GM19397 (cell line): Measurements from ENCODE around the gene MTX1.
"Not testable (repeated sequence)": the region's sequence is repeated elsewhere in the genome, so short reads cannot be mapped to it uniquely, and the experiment has no call there.

Source experiments
- ATAC-seq: cut with Tn5 transposase; IDR thresholded peaks from one replicate; pipeline ENCODE4 v1.9.1; 2021; ENCODE audit warnings: mild to moderate bottlenecking, moderate library complexity; ENCODE audit not compliant: unreplicated experiment

Gene MTX1

GRCh38 chr1:155208541-155209311, at the start of gene MTX1:
Gene MTX1, plus strand, starts transcription at chr1:155208695. Its CDS starts 110 bp downstream, at chr1:155208805.
- ATAC-seq, result peak; percentile 77

GRCh38 chr1:155158991-155159390, 49.5 kb upstream of the MTX1 start:
- no peak for ATAC-seq

GRCh38 chr1:155160128-155160527, 48.4 kb upstream of the MTX1 start:
- no peak for ATAC-seq

- ATAC-seq, result not testable (repeated sequence)
Measured at GRCh38 chr1:155162631-155163030, 45.9 kb upstream of the MTX1 start.

- ATAC-seq, result not testable (repeated sequence)
Measured at GRCh38 chr1:155163785-155164184, 44.7 kb upstream of the MTX1 start.

GRCh38 chr1:155164625-155165024, 43.9 kb upstream of the MTX1 start:
- not testable (repeated sequence) for ATAC-seq

GRCh38 chr1:155166051-155166470, 42.4 kb upstream of the MTX1 start:
- no peak for ATAC-seq

- ATAC-seq, result no peak
Measured at GRCh38 chr1:155166471-155167165, 41.9 kb upstream of the MTX1 start.

- ATAC-seq, result no peak
Measured at GRCh38 chr1:155167166-155168104, 41.1 kb upstream of the MTX1 start.

GRCh38 chr1:155168105-155168445, 40.4 kb upstream of the MTX1 start:
- ATAC-seq, result not testable (repeated sequence)

- no peak for ATAC-seq
Measured at GRCh38 chr1:155168456-155169210, 39.9 kb upstream of the MTX1 start.

- ATAC-seq, result no peak
Measured at GRCh38 chr1:155169541-155169940, 39.0 kb upstream of the MTX1 start.

- ATAC-seq, result no peak
Measured at GRCh38 chr1:155170101-155170785, 38.3 kb upstream of the MTX1 start.

- ATAC-seq, result no peak
Measured at GRCh38 chr1:155170806-155171205, 37.7 kb upstream of the MTX1 start.

- ATAC-seq, result no peak
Measured at GRCh38 chr1:155171836-155172731, 36.4 kb upstream of the MTX1 start.

GRCh38 chr1:155172732-155173477, 35.6 kb upstream of the MTX1 start, which contains the start of gene KRTCAP2:
Gene KRTCAP2, minus strand, starts transcription at chr1:155173304. Its CDS starts 80 bp downstream, at chr1:155173224.
- peak; percentile 78 for ATAC-seq

GRCh38 chr1:155173478-155174323, 34.8 kb upstream of the MTX1 start, which contains the start of gene TRIM46:
Gene TRIM46, plus strand, starts transcription at chr1:155173849. Its CDS starts 118 bp downstream, at chr1:155173967.
- ATAC-seq, result no peak
